D721Med (cell line): ENCODE data around the gene C12orf76.

Experiments used
- DNase-seq: peaks from one replicate; pipeline ENCODE4 v3.0.0; 2011; ENCODE audit warnings: low spot score; ENCODE audit not compliant: insufficient read length
- FAIRE-seq: peaks from 2 replicates; lab custom pipeline; 2011; peaks lifted over from hg19 to GRCh38; lab: Jason Lieb, UNC
- CTCF ChIP-seq: IDR thresholded peaks from 2 replicates; pipeline ENCODE4 v1.5.1; 2012; ENCODE audit warnings: mild to moderate bottlenecking, control low read depth; ENCODE audit not compliant: insufficient read depth; ENCODE audit errors: missing control alignments

C12orf76 gene

DNA sequence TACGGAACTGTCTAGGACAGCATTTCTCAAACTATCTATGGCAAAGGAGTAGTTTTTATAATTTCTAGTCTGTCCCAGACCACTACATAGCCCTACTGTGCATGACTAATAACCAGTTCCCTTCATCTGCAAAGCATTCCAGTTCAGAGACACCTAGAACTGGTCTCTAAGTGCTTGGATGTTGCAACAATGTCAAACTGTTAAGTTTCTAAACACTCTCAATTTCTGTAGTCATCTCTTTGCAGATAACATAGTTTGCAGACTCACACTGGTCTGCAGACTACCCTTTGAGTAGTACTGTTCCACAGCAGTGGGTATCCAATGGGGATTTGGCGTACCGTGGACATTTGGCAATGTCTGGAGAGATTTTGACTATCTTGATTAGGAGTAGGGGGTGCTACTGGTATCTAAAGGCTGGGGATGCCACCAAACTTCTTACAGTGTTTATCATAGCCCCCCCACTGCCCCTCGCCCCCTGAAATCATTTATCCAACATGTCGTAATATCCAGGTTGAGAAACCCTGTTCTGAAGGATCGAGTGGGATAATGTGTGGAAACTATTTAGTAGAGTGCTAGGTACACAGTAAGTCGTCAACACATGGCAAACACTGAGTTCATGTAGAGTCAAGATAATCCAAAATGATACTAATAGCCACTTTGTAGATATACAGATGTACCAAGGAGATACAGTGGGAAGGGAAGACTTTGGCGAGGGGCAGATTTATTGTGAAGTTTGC is 1.7 kb downstream of the C12orf76 start:
- DNase-seq (no peak), FAIRE-seq (no peak)
- no peak for TF ChIP-seq CTCF

DNA sequence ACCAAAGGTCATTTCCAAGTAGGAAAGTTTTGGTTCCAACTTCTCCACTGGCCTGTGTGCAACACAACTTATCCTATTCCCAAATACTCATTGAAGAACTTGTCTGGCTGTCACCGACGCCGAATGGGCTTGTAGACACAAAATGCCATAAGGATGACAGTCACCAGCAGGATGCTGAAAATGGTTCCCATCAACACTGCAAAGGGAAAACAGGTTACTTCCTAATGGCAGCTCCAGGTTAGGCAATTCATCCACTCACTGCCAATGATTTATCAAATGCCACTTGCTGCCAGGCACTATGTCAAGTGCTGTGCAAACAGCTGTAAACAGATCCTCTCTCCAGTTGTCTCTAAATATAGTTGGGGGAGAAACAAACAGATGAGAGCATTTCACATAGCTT is 6.1 kb downstream of the C12orf76 start:
- DNase-seq = no peak
- no peak for TF ChIP-seq CTCF

DNA sequence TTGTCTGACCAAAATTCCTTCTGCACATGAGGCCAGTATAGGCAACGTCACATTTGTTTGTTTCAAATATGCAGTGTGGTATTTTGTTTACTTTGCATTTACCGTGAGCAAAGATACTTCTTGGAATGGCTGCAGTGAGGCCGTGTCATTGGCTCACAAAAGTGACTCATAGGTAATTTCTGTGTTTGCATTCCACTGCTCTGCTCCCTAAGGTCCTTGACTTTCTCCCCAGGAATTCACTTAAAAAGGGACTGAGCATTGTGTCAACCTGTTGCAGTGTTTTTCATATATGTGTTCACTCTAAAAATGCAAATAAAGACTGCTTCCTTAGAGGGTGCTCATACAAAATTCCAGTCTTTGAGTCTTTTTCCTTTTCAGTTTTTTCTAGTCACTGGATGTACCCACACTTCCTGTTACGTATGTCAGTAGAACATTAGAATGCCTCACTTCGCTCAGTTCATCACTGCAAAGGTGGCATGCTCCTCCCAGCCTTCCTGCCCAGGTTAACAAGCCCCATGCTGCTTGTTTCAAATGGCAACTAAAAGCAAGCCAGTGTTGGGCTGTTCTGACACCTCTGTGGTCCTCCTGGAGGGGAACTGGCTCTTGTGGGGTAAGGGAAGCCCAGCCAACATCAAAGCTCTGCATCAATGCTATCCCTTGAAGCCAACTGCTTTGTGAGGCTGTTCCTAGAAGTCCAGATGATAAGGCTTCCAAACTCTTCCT is 9.1 kb downstream of the C12orf76 start:
- FAIRE-seq (no peak), DNase-seq (no peak)
- no peak for TF ChIP-seq CTCF

More for the DNA sequence above, 6.1 kb downstream of the C12orf76 start:
- FAIRE-seq = no peak

- TF ChIP-seq CTCF = no peak
- no peak for DNase-seq
- no peak for FAIRE-seq
These were observed 9.6 kb downstream of the C12orf76 start for GRCh38 chr12:110038741-110039084.

GRCh38 chr12:110037315-110037714 is 11.0 kb downstream of the C12orf76 start:
- FAIRE-seq (no peak), DNase-seq (no peak)
- TF ChIP-seq CTCF = no peak

GRCh38 chr12:110035534-110036104 is 12.7 kb downstream of the C12orf76 start:
- DNase-seq (no peak), FAIRE-seq (no peak)
- TF ChIP-seq CTCF = no peak
